Fibroblast of peridontal ligament (primary cell): ENCODE measurements around the gene INVS.
"Not testable (repeated sequence)": the region's sequence is repeated elsewhere in the genome, so short reads cannot be mapped to it uniquely, and the experiment has no call there.

Experiments
- DNase-seq: peaks from one replicate; pipeline ENCODE4 v3.0.0-alpha.2; 2010; ENCODE audit errors: extremely low read depth

The INVS gene

DNA sequence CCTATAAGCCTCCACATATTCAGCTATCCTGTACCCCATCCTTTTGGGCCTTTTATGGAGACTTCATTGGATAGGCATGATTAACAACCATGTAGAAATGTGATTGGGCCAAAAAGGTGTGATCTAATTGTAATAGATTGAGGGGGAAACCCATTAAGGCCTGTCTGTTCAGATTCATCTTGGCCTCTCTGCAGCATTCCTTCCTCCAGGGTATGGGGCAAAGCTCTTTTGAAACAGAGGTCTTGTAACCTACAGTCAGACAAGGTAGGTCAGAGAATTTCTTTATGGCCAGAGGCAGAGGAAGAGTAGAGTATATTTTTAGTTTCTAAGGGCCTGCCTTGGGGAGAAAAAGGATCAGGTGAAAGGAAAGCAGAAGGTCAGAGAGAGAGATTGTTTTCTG, 98.5 kb downstream of the INVS start:
- DNase-seq = no peak

DNA sequence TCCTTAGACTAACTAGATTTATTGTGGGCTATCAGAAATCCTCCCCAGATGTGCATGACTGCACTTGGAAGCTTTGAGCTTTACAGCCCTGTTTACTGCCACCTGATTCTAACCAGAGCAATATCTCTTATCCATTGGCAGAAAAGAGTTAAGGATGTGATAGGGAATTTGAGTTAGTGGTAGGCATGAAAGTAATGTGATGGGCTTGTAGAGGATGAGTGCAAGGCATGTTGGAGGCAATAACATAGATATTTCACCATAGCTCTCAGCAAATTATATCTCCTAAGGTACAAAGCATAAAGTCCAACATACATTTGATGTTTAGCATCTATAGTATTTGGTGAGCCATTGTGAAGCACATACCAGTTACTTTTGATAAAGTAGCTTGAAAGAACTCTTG, 103.8 kb downstream of the INVS start:
- DNase-seq = no peak

DNA sequence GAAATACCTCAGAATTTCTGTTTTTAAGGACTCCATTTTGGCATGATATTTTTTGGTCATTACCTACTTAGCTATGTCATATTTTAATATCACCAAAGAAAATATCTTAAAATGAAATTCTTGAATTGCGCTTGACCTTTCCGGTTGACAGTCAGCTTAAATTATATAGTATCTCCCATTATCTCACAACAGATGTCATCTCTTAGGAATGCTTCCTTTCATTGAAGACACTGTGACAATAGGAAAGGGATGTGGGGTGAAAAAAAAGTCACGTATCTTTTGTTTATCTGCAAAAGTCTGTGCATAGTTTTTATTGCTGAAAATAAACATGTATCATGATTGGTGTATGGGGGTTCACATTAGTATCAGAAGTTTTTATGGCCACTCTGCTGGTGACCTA, 105.8 kb downstream of the INVS start:
- DNase-seq = no peak

DNA sequence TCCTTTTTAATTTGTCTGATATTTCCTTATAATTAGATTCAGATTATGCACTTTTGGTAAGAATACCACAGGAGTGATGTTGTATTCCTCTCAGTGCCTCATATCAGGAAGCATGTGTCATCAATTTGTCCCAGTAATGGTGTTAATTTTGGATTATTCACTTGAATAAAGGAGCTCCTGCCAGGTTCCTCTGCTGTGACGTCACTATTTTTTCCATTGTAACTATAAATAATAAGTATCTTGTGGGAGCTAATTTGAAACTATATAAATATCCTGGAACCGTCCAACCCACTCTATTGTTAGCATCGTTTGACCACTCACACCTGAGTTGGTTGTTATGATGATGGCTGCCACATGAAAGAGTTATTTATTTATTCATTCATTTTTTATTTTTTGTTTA, 107.9 kb downstream of the INVS start:
- peak; percentile 14 for DNase-seq

DNA sequence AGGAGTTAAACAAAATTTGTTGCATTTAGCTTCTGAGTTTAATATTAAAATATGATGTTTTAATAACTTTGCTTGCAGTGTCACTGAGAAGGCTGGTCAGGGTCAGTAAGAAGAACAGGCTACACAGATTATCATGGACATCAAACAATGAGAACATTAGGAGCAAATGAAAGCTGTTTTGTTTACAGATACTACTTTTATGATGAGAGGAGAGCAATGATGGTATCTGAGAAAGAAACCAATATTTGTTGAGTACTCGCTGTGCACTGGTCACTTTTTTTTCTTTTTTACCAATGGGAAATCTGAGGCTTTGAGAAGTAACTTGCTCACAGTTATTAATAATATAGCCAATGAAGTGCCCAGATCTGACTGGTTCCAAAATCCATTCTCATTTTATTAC, 109.6 kb downstream of the INVS start:
- DNase-seq = no peak

DNA sequence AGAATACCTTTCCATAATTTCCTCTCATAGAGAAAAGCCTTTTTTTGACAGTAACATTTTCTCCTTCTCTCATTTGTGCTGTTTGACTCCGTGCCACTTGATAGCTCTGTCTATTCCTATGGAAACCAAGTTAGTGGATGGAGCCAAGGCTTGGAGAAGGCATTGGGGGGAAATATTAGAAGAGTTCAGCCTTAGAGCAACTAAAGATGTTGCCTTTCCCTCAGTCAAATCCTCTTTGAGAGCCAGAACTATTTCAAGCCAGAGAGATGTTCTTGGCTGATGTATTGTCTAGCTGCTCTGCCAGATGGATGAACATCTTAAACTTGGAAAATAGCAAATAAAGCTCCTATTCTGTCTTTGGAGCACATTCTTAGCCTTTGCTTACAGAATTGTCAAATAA, 112.4 kb downstream of the INVS start:
- no peak for DNase-seq

DNA sequence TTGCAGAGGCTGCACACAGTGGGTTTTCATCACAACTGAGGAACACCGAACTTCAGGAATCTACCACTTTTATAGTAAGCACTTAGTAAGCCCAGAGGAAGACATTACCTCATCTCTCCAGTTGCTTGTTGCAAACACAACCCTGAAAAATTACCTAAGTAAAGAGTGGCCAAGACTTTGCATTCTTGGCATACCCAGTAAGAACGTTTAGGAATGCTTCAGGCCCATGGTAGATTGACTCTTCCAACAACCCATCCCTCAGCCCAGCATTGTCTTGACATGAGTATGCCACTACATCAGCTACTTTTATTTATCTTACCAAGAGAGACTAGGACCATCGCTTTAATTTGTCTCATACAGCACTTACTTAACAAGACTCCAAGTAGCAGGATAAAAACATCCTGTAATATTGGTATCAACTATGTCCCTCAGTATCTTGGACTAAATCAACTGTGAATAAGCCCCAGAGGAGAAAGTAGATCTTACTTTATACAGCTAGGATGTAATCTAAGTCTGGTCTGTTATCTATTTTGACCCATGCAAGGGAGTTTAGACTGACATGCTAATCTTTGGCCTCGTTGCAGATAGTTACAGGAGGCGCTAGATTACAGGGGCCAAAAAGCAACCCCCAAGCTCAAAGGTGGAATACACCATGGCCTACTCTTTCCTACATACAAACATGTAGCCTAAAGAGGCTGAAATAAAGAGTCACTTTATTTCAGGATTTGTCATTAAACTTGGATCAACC, 114.9 kb downstream of the INVS start:
- peak; percentile 43 for DNase-seq

DNA sequence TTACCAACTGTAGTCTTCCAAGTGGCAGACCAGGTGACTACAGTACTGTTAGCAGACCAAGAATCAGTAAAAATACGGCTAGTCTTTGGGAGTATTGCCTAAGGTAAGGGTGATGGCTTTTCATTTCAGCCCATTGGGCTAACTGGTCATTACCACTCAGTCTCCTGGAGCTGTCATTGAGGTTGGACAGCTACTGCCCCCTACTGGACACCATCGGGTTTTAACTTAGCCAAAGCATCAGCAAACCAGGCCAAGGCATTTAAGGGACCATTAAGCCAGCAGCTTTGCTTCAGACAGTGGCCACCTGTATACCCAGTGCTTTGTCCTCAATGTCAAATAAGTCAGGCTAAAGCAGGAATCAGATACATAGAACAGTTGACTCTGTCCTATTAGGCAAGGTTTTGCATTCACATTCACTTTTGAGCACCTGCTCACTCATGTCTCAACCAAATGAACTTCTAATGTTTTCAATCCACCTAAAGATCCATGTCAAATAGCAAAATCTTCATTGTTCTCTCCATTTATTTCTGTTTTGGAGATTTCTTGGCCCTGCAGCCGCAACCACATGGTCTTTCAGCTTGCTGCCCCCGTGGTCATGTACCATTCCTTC, 117.2 kb downstream of the INVS start:
- DNase-seq = peak; percentile 65

DNA sequence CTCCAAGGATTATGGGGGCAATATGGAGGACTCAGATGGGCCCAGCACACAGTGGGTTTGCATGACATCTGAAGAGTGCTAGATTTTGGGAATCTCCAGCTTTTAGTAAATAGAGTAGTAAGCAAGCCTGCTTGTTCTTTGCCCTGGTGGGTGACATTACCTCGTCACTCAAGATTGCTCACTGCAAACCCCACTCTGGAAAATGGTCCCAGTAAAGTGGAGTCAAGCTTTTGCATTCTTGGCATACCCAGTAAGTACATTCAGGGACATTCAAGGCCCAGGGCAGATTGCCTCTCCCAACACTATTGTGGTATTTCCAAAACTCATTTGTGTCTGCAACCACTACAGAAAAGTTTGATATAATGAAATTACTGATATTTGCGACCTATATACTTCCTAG, 118.5 kb downstream of the INVS start:
- no peak for DNase-seq

DNA sequence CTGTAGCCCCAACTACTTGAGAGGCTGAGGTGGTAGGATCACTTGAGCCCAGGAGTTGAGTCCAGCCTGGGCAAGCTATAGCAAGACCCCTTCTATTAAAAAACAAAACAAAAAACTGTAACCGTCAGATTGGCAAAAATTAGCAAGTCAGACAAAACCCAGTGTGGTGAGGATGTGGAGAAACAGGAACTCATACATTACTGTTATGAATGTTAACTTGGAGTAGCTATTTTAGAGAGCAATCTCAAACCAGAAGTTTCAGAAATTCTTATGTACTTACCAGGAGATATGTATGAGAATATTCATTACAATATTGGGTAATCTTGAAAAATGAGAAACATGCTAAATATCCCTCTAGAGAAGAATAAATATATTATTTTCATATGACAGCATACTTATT, 120.3 kb downstream of the INVS start:
- DNase-seq = peak; percentile 18

DNA sequence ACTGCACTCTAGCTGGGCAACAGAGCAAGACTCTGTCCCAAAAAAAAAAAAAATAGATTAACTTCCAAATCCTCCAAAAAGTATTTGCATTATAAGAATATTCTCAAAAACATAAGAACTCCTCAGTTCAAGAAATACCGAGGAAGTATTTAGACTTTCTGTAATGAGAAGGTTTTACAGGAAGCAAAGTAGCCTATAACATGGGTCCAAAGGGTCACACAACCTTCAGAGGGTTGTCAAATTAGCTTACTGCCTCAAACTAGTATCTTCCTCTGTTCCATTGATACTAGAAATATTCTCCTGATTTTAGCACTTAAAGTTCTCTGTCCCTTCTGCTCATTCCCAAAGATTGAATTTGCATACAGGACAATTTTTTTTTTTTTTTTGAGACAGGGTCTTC, 121.9 kb downstream of the INVS start:
- DNase-seq = no peak

DNA sequence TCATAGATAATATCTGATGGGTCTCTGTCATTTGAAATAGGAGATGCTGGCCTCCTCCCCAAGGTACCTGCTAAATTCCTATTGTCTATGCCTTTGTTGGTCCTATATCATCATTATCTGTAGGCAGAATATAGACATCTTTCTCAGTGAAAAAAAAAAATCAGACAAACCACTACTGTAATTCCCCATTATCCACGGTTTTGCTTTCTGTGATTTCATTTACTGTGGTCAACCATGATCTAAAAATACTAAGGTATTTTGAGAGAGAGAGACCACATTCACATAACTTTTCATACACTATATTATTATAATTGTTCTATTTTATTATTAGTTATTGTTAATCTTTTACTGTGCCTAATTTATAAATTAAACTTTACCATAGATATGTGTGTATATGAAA, 122.5 kb downstream of the INVS start:
- no peak for DNase-seq

DNA sequence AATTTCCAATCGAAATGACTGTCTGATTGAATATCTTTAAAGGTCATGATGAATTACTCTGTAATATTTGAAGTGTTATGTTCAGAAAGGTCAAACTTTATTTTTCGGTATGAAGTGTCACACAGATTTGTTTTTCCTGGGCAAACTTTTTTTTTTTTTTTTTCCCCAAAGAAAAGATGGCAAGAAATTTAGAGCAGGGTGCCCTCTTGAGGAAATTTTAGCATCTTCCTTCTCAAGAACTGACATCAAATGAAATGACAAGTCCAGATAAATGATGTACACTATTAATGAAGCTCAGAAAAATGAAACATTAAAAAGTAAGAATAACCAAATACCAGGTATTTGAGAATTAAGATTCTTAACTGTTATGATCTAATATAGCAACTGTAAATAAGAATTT, 123.6 kb downstream of the INVS start:
- peak; percentile 78 for DNase-seq

DNA sequence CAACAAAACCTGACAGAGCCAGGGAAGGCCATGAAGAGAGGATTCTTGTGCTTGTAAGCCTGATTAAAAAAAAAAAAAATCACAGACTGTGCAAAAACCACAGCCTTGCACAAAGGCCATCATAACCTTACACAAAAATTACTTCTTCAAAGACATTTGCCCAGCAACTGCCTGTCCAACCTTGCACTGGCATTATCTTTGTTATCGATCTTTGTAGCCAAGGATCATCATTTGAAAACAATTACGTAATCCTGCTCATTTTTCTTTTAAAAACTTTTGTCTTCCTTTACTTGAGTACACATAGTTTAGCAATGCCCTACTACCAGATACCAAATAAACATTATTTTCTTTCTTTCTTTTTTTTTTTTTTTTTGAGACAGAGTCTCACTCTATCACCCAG, 128.6 kb downstream of the INVS start:
- no peak for DNase-seq

DNA sequence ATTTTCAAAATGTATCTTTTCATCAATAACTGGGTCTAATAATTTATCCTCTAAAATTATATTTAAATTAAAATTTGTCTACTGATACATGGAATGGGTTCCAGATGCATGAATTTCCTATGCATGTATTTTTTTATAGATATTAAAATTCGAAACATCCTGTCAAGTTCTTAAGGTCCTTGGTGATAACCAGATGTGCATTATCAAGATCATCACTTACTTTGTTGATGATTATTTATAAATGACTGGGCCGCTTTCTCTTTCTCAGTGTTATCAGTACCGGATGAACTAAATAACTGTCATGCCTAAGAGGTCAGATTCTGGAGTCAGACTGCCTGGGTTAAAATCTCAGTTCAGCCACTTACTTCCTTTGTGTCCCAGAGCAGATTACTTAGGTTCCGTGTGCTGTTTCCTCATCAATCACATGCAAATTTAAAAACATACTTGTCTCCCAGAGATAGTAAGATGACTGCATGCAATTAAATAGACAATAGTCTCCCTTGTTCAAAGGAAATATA, 129.4 kb downstream of the INVS start:
- DNase-seq = no peak

DNA sequence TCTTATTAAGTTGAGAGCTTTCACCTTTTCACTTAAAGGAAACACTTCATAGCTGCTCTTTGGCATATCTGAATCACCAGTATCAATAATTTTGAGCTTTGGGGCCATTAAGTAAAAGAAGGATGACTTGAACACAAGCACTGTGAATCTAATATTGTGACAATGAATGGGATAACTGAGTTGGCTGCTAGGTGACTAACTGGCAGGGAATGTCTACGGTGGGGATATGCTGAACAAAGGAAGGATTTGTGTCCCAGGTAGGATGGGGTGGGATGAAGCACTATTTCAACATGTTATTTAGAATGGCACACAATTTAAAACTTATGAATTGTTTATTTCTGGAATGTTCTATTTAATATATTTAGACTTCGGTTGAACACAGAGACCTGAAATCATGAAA, 130.1 kb downstream of the INVS start:
- no peak for DNase-seq

DNA sequence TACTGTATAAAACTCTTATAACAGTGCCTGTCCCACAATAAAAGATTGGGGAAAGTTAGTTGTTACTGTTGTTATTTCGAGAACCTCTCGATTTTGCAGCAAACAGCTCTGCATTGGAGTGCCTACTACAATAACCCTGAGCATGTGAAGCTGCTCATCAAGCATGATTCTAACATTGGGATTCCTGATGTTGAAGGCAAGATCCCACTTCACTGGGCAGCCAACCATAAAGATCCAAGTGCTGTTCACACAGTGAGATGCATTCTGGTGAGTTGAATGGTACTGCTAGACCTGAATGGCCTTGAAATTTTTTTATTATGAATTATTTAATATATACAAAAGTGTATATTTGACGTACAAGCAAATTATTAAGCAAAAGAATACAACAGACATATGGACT, 130.5 kb downstream of the INVS start:
- no peak for DNase-seq

DNA sequence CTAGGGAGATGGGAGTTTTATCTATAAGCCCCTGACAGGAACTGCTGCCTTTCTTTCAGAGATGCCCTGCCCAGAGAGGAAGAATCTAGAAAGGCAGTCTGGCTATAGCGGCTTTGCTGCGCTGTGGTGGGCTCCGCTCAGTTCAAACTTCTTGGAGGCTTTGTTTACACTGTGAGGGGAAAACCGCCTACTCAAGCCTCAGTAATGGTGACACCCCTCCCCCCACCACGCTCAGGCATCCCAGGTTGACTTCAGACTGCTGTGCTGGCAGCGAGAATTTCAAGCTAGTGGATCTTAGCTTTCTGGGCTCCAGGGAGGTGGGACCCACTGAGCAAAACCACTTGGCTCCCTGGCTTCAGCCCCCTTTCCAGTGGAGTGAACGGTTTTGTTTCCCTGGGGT, 137.9 kb downstream of the INVS start:
- DNase-seq = not testable (repeated sequence)

DNA sequence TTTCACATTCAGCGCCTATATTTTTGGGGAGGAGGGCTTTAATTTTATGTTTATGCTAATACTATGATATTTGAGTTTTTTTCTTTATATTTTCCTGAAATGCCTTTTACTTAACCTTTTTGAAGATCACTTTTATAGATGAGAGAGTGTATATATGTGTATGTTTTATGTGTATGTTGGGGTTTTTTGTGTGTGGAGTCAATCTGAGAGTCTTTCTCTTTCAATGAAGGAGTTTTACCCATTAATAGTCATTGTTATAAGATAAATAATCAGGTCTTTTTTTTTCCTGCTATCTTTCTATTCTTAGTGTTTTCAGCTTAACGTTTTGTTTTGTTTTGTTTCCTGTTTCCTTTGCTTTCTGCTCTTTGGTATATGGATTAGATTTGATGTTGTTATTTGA, 141.5 kb downstream of the INVS start:
- no peak for DNase-seq

DNA sequence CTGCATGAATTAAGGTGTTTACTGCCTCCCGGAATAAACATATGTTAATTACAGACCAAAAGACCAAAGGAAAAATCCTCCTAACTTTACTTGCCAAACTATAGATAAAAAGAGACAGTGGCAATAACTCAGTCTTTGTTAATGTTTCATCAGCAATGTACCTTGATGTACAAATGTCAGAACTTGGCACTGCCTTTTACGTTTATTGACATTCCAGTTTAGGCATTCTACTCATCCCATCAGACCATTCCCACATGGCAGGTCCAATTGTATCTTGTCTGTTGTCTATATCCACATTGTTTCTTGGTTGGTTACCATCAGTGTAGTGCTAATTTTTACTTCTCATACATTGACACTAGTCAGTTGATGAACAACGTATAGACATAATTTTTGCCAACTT, 168.2 kb downstream of the INVS start:
- DNase-seq = no peak

DNA sequence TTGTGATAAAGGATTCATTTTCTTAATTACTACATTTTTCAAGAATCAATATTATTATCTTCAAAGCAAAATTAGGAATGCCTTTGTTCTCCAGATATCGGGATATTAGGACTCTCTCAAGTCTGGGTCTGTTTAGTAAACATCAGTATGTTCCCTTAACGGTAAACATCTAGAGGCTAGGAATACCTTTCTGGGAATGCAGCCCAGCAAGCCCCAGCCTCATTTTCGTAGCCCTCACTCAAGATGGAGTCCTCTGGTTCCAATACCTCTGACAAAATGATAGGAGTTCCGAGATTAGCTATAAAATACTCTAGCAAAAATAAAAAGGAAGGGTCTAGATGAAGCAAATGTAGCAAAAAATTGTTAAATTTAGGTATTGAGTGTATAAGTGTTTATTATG, 169.2 kb downstream of the INVS start:
- DNase-seq = no peak

DNA sequence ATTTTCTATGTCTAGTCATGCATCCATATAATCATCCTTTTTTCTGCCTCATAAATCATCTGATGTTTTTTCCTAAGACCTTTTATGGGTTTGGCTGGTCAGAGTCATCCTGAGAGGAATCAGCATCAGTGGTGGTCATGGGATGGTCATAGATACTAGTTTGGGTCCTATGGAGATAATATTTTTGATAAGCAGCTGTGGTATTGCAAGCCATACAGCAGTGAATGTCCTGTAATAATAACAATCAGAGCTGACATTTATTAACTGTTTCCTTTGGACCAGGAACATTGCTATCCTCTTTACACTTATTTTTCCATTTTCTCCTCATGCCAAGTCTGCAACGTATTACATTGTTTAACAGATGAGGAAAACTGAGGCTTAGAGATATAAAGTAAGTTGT, 170.6 kb downstream of the INVS start:
- no peak for DNase-seq

DNA sequence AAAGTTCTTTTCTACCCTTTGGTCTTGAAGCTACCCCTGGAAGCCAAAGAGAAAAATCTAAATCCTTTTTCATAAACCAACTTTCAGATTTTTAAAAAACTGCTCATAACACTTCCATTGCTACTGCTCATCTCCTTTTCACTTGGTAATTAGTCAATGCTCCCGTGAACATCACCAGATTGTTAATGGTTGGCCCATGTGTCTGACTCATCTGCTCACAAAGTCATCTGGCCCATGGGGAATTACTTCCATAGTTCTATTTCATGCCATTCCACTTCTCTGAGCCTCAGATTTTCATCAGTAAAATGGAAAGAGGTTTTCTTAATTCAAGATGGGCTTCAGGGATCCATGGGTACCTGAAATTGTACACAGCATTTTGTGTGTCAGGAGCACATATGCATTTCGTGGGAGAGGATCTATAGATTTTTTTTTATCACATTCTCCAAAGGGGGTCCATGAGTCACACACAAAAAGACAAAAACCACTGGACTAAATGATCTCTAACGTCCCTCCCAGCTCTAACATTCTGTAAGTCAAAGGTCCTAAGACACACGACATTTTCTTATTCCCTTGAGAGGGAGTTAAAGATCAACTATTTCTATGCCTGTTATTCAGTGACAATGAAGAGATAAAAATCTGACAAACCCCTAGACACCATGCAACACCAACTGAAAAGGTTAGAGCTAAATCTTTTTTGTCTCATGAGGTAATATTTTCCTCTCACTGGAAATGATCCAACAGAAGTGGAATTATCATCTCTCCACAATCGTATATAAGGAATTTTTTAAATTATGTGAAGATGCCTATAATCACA, 178.3 kb downstream of the INVS start:
- peak; percentile 63 for DNase-seq
